HG03342 (cell line): ENCODE data around the gene FLNB.

Experiments
- ATAC-seq: cut with Tn5 transposase; IDR thresholded peaks from one replicate; pipeline ENCODE4 v1.9.1; 2021; ENCODE audit warnings: mild to moderate bottlenecking, moderate library complexity; ENCODE audit not compliant: unreplicated experiment

Gene FLNB

GRCh38 chr3:58155838-58156237, 147.6 kb downstream of the FLNB start:
- ATAC-seq, result no peak

- ATAC-seq, result no peak
Observed at GRCh38 chr3:58157700-58158099, 149.5 kb downstream of the FLNB start.

GRCh38 chr3:58158442-58159153, 150.4 kb downstream of the FLNB start:
- no peak for ATAC-seq

- ATAC-seq, result no peak
Observed at GRCh38 chr3:58160399-58160798, 152.2 kb downstream of the FLNB start.

- no peak for ATAC-seq
Observed at GRCh38 chr3:58161435-58162398, 153.5 kb downstream of the FLNB start.

- no peak for ATAC-seq
Observed at GRCh38 chr3:58163234-58163633, 155.0 kb downstream of the FLNB start.

- no peak for ATAC-seq
Observed at GRCh38 chr3:58164199-58164879, 156.1 kb downstream of the FLNB start.

- no peak for ATAC-seq
Observed at GRCh38 chr3:58164906-58165821, 156.9 kb downstream of the FLNB start.

- ATAC-seq, result peak; percentile 56
Observed at GRCh38 chr3:58167431-58168351, 159.5 kb downstream of the FLNB start.

- ATAC-seq, result no peak
Observed at GRCh38 chr3:58168498-58168897, 160.3 kb downstream of the FLNB start.

- no peak for ATAC-seq
Observed at GRCh38 chr3:58169371-58169770, 161.1 kb downstream of the FLNB start.

- ATAC-seq, result no peak
Observed at GRCh38 chr3:58170376-58170775, 162.2 kb downstream of the FLNB start.

- ATAC-seq, result no peak
Observed at GRCh38 chr3:58171126-58171525, 162.9 kb downstream of the FLNB start.

GRCh38 chr3:58173029-58173668, 164.9 kb downstream of the FLNB start:
- ATAC-seq, result no peak

- ATAC-seq, result no peak
Observed at GRCh38 chr3:58173669-58174398, 165.6 kb downstream of the FLNB start.

- ATAC-seq, result no peak
Observed at GRCh38 chr3:58175187-58175436, 166.9 kb downstream of the FLNB start.

GRCh38 chr3:58175437-58176184, 167.4 kb downstream of the FLNB start:
- ATAC-seq, result no peak

GRCh38 chr3:58176185-58176530, 167.9 kb downstream of the FLNB start:
- no peak for ATAC-seq
